T47D (cell line): ENCODE data around the gene UBC.
A peak's percentile ranks its signal among the peaks of the same experiment; 100 is the strongest.

Experiments used
- DNase-seq, 2 experiments: peaks; one replicate each; pipeline versions ENCODE4 v3.0.0 to v3.0.0-alpha.2; 2011 to 2012; ENCODE audit warnings: low read depth in 1 of 2, low spot score in 1 of 2
- JUND ChIP-seq: IDR thresholded peaks from 2 replicates; pipeline ENCODE4 v1.6.1; 2012; ENCODE audit warnings: low read depth
- in situ Hi-C: cut with HindIII; loops from 2 replicates; pipeline ENCODE4 v1.10.0; 2016; ENCODE audit warnings: low sequenced_read_pairs, low pct_unique_long_range_greater_than_20kb

The UBC gene

DNA sequence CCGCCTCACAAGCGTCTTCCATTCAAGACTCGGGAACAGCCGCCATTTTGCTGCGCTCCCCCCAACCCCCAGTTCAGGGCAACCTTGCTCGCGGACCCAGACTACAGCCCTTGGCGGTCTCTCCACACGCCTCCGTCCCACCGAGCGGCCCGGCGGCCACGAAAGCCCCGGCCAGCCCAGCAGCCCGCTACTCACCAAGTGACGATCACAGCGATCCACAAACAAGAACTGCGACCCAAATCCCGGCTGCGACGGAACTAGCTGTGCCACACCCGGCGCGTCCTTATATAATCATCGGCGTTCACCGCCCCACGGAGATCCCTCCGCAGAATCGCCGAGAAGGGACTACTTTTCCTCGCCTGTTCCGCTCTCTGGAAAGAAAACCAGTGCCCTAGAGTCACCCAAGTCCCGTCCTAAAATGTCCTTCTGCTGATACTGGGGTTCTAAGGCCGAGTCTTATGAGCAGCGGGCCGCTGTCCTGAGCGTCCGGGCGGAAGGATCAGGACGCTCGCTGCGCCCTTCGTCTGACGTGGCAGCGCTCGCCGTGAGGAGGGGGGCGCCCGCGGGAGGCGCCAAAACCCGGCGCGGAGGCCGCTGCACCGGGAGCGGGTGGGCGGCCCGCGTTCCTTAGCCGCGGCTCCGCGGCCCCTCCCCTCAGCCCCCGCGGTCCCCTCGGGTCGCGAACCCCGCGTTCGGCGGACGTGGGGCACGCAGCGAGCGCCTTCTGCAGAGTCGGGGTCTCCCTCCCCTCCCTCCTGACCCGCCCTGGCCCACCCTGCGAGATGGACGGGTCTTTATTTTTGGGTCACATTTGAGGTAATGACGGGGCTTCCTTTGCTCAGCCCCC, at the start of gene UBC:
Gene UBC (minus strand): TSS at position 259 of the 847 bp plus-strand sequence. CDS start 879 bp downstream, outside the sequence.
- peak; percentile 67; the same call in 1 of the 2 replicates for TF ChIP-seq JUND
- DNase-seq, result peak in 1 of 2 experiments; percentile 97
- in situ Hi-C loops, result no loop called here

GRCh38 chr12:124963211-124963610, 48.8 kb upstream of the UBC start:
- TF ChIP-seq JUND, result no peak
- in situ Hi-C loops, result no loop called here
- DNase-seq, result no peak

DNA sequence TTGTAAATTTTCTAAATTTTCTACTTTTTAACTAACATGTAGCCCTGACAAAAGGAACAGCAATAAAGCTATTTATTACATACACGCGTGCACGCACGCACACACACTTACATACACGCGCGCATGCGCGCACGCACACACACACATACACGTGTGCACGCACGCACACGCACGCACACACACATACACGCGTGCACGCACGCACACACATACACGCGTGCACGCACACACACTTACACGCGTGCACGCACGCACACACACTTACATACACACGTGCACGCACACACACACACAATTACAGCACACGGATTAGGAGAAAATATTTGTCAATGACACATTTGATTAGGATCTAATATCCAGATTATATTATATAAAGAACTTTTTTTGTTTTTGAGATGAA, 46.6 kb upstream of the UBC start:
- in situ Hi-C loops, result no loop called here
- no peak for DNase-seq
- TF ChIP-seq JUND, result no peak

DNA sequence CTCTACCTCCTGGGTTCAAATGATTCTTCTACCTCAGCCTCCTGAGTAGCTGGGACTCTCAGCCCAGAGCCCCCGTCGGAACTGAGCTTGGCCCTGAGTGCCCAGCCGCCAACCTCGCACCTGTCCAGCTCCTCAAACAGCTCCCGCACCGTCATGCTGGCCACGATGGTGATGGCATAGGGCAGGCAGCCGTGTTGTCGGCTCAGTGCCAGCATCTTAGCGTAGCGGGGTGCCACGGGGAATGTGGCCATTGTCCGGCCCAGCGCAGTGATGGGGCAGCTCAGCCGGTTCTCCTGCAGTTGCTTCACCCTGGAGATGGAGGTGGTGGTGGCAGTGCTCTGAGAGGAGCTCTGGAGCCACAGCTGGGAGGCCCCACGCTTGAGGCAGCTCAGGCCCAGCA, 42.1 kb upstream of the UBC start:
- DNase-seq, result no peak
- TF ChIP-seq JUND, result no peak
- in situ Hi-C loops, result no loop called here

- no peak for TF ChIP-seq JUND
- in situ Hi-C loops, result no loop called here
- no peak for DNase-seq
Measured at GRCh38 chr12:124954771-124955170, 40.3 kb upstream of the UBC start.

- no peak for TF ChIP-seq JUND
- no peak for DNase-seq
- in situ Hi-C loops, result no loop called here
Measured at GRCh38 chr12:124953689-124954405, 39.4 kb upstream of the UBC start.

GRCh38 chr12:124952801-124953200, 38.4 kb upstream of the UBC start:
- in situ Hi-C loops, result no loop called here
- DNase-seq, result no peak
- no peak for TF ChIP-seq JUND

- no peak for TF ChIP-seq JUND
Measured at GRCh38 chr12:124952295-124952694, 37.8 kb upstream of the UBC start.

GRCh38 chr12:124949779-124950728, 35.6 kb upstream of the UBC start:
- DNase-seq, result no peak
- in situ Hi-C loops, result no loop called here

More at GRCh38 chr12:124952295-124952694, 37.8 kb upstream of the UBC start:
- no peak for DNase-seq
- in situ Hi-C loops, result no loop called here

DNA sequence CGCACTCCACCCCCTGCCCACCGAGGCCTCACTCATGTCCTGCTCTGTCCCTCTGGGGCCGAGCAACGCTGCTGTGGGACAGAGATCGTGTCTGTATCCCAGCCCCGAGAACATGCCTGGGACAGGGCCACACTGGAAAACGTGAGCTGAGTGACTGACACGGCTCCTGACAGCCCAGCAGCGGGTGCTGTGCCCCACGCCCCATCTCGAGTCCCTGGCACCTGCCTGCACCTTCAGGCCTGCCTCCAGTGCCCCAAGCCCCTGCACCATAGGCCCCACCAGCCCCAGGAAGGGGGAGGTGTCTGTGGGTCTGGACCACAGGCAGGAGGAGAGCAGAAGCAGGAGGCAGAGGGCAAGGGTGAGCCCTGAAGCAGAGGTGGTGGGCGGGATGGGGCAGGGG, 34.6 kb upstream of the UBC start:
- in situ Hi-C loops, result no loop called here
- no peak for DNase-seq
- TF ChIP-seq JUND, result no peak

More at GRCh38 chr12:124949779-124950728, 35.6 kb upstream of the UBC start:
- TF ChIP-seq JUND, result no peak

DNA sequence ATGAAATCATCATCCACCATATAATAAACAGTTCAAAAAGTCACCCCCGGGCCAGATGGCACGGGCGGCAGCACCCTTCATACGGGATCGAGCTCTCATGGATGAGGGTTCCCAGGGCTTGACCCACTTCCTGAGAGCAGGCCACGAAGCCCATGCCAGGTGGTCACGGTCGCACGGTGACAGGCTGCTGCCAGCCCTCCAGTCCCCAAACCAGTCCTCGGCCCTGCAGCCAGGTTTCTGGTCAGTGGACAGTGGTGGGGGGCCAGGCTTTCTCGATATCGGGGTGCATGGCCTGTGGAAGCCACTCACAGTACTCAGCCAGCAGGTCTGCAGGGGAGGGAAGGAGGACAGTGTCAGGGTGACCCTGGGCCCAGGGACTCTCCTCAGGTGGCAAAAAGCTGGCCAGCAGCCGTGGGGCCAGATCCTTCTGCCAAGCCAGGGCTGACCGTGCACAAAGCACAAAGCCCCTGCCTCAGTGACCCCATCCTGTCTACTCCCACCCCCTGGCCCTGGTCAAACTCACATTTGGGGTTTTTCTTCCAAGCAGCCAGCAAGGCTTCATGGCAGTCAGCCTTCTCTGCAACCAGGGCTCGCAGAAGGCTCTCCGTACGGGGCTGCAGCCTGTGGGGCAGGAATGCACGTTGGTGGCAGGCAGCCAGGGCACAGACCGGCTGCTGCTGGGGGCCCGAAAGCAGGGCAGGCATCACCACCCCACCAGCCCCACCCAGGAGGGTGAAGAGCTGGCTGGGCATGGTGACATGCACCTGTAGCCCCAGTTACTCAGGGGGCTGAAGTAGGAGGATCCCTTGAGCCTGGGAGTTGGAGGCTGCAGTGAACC, 33.3 kb upstream of the UBC start:
- in situ Hi-C loops, result no loop called here
- TF ChIP-seq JUND, result no peak
- DNase-seq, result no peak
